ENCODE measurements around the gene EFNA5.

EFNA5 gene

GRCh38 chr5:107673368-107674136 is 2.8 kb upstream of the EFNA5 start:
- H3K36me3 ChIP-seq (ENCODE audit: control insufficient read depth, insufficient read depth, low read length): no peaks in the 10 kb centered on the region
- DNase-seq: peak in 2 of 3 donors; percentile 23 to 25
- peaks cover 29% of the 10 kb centered on the region for H3K27me3 ChIP-seq (replicated peaks; ENCODE audit: control insufficient read depth, insufficient read depth, low read length, poor library complexity, severe bottlenecking)
- no peak overlapping the region for H3K27ac ChIP-seq (ENCODE audit: insufficient read depth, low read length, poor library complexity, severe bottlenecking)
- peak overlapping the region; percentile 45 for H3K4me3 ChIP-seq (ENCODE audit: insufficient read depth, low read depth, low read length, poor library complexity, severe bottlenecking)
- peaks cover 36% of the 10 kb centered on the region for H3K4me1 ChIP-seq (ENCODE audit: control insufficient read depth, insufficient read depth, low read length, poor library complexity, severe bottlenecking)
- H3K9me3 ChIP-seq (ENCODE audit: control insufficient read depth, low read length): no peaks in the 10 kb centered on the region

- H3K4me3 ChIP-seq (ENCODE audit: insufficient read depth, low read depth, low read length, poor library complexity, severe bottlenecking): peak overlapping the region; percentile 45
- no peaks in the 10 kb centered on the region for H3K9me3 ChIP-seq (ENCODE audit: control insufficient read depth, low read length)
- H3K36me3 ChIP-seq (ENCODE audit: control insufficient read depth, insufficient read depth, low read length): no peaks in the 10 kb centered on the region
- H3K27ac ChIP-seq (ENCODE audit: insufficient read depth, low read length, poor library complexity, severe bottlenecking): no peak overlapping the region
- H3K4me1 ChIP-seq (ENCODE audit: control insufficient read depth, insufficient read depth, low read length, poor library complexity, severe bottlenecking): peaks cover 36% of the 10 kb centered on the region
- H3K27me3 ChIP-seq (replicated peaks; ENCODE audit: control insufficient read depth, insufficient read depth, low read length, poor library complexity, severe bottlenecking): peaks cover 29% of the 10 kb centered on the region
- DNase-seq: no peak
These were observed 2.3 kb upstream of the EFNA5 start for GRCh38 chr5:107673039-107673367.

- Histone ChIP-seq H3K4me3 (ENCODE audit: insufficient read depth, low read depth, low read length, poor library complexity, severe bottlenecking) (peak overlapping the region; percentile 45), H3K9me3 (ENCODE audit: control insufficient read depth, low read length) (no peaks in the 10 kb centered on the region), H3K27ac (ENCODE audit: insufficient read depth, low read length, poor library complexity, severe bottlenecking) (no peak overlapping the region), H3K36me3 (ENCODE audit: control insufficient read depth, insufficient read depth, low read length) (no peaks in the 10 kb centered on the region), H3K27me3 (replicated peaks; ENCODE audit: control insufficient read depth, insufficient read depth, low read length, poor library complexity, severe bottlenecking) (peaks cover 29% of the 10 kb centered on the region), H3K4me1 (ENCODE audit: control insufficient read depth, insufficient read depth, low read length, poor library complexity, severe bottlenecking) (peaks cover 36% of the 10 kb centered on the region)
- no peak for DNase-seq
These were observed 1.7 kb upstream of the EFNA5 start for GRCh38 chr5:107672211-107673038.

- peaks cover 29% of the 10 kb centered on the region for H3K27me3 ChIP-seq (replicated peaks; ENCODE audit: control insufficient read depth, insufficient read depth, low read length, poor library complexity, severe bottlenecking)
- H3K36me3 ChIP-seq (ENCODE audit: control insufficient read depth, insufficient read depth, low read length): no peaks in the 10 kb centered on the region
- DNase-seq: no peak
- peak overlapping the region; percentile 45 for H3K4me3 ChIP-seq (ENCODE audit: insufficient read depth, low read depth, low read length, poor library complexity, severe bottlenecking)
- H3K27ac ChIP-seq (ENCODE audit: insufficient read depth, low read length, poor library complexity, severe bottlenecking): no peak overlapping the region
- peaks cover 36% of the 10 kb centered on the region for H3K4me1 ChIP-seq (ENCODE audit: control insufficient read depth, insufficient read depth, low read length, poor library complexity, severe bottlenecking)
- H3K9me3 ChIP-seq (ENCODE audit: control insufficient read depth, low read length): no peaks in the 10 kb centered on the region
These were observed 1.0 kb upstream of the EFNA5 start for GRCh38 chr5:107671742-107672210.

- Histone ChIP-seq H3K4me1 (ENCODE audit: control insufficient read depth, insufficient read depth, low read length, poor library complexity, severe bottlenecking) (peaks cover 36% of the 10 kb centered on the region), H3K27me3 (replicated peaks; ENCODE audit: control insufficient read depth, insufficient read depth, low read length, poor library complexity, severe bottlenecking) (peaks cover 29% of the 10 kb centered on the region), H3K4me3 (ENCODE audit: insufficient read depth, low read depth, low read length, poor library complexity, severe bottlenecking) (peak overlapping the region; percentile 26), H3K9me3 (ENCODE audit: control insufficient read depth, low read length) (no peaks in the 10 kb centered on the region), H3K36me3 (ENCODE audit: control insufficient read depth, insufficient read depth, low read length) (no peaks in the 10 kb centered on the region), H3K27ac (ENCODE audit: insufficient read depth, low read length, poor library complexity, severe bottlenecking) (no peak overlapping the region)
- no peak for DNase-seq
These were observed 428 bp downstream of the EFNA5 start for GRCh38 chr5:107670087-107670931.

GRCh38 chr5:107669096-107670031 is 1.4 kb downstream of the EFNA5 start:
- Histone ChIP-seq H3K4me1 (ENCODE audit: control insufficient read depth, insufficient read depth, low read length, poor library complexity, severe bottlenecking) (peaks cover 36% of the 10 kb centered on the region), H3K27me3 (replicated peaks; ENCODE audit: control insufficient read depth, insufficient read depth, low read length, poor library complexity, severe bottlenecking) (peaks cover 29% of the 10 kb centered on the region), H3K36me3 (ENCODE audit: control insufficient read depth, insufficient read depth, low read length) (no peaks in the 10 kb centered on the region), H3K4me3 (ENCODE audit: insufficient read depth, low read depth, low read length, poor library complexity, severe bottlenecking) (no peak overlapping the region), H3K9me3 (ENCODE audit: control insufficient read depth, low read length) (no peaks in the 10 kb centered on the region), H3K27ac (ENCODE audit: insufficient read depth, low read length, poor library complexity, severe bottlenecking) (no peak overlapping the region)
- DNase-seq: no peak

GRCh38 chr5:107668154-107669095 is 2.3 kb downstream of the EFNA5 start:
- Histone ChIP-seq H3K27ac (ENCODE audit: insufficient read depth, low read length, poor library complexity, severe bottlenecking) (no peak overlapping the region), H3K36me3 (ENCODE audit: control insufficient read depth, insufficient read depth, low read length) (no peaks in the 10 kb centered on the region), H3K9me3 (ENCODE audit: control insufficient read depth, low read length) (no peaks in the 10 kb centered on the region), H3K4me1 (ENCODE audit: control insufficient read depth, insufficient read depth, low read length, poor library complexity, severe bottlenecking) (peaks cover 36% of the 10 kb centered on the region), H3K4me3 (ENCODE audit: insufficient read depth, low read depth, low read length, poor library complexity, severe bottlenecking) (no peak overlapping the region), H3K27me3 (replicated peaks; ENCODE audit: control insufficient read depth, insufficient read depth, low read length, poor library complexity, severe bottlenecking) (peaks cover 27% of the 10 kb centered on the region)
- no peak for DNase-seq

- Histone ChIP-seq H3K4me3 (ENCODE audit: insufficient read depth, low read depth, low read length, poor library complexity, severe bottlenecking) (no peak overlapping the region), H3K27me3 (replicated peaks; ENCODE audit: control insufficient read depth, insufficient read depth, low read length, poor library complexity, severe bottlenecking) (peaks cover 10% of the 10 kb centered on the region), H3K4me1 (ENCODE audit: control insufficient read depth, insufficient read depth, low read length, poor library complexity, severe bottlenecking) (peaks cover 18% of the 10 kb centered on the region)
These were observed 4.6 kb downstream of the EFNA5 start for GRCh38 chr5:107666051-107666655.

More at GRCh38 chr5:107666051-107666655, 4.6 kb downstream of the EFNA5 start:
- no peaks in the 10 kb centered on the region for H3K9me3 ChIP-seq (ENCODE audit: control insufficient read depth, low read length)
- no peak for DNase-seq
- H3K36me3 ChIP-seq (ENCODE audit: control insufficient read depth, insufficient read depth, low read length): no peaks in the 10 kb centered on the region
- no peak overlapping the region for H3K27ac ChIP-seq (ENCODE audit: insufficient read depth, low read length, poor library complexity, severe bottlenecking)

All from effector memory CD4-positive, alpha-beta T cell (primary cell).